GM18861 (cell line): ENCODE results near the gene CEP170B.
"Not testable (repeated sequence)": the region's sequence is repeated elsewhere in the genome, so short reads cannot be mapped to it uniquely, and the experiment has no call there.

Experiments
- ATAC-seq: cut with Tn5 transposase; IDR thresholded peaks from one replicate; pipeline ENCODE4 v1.9.1; 2021; ENCODE audit not compliant: unreplicated experiment

CEP170B gene

DNA sequence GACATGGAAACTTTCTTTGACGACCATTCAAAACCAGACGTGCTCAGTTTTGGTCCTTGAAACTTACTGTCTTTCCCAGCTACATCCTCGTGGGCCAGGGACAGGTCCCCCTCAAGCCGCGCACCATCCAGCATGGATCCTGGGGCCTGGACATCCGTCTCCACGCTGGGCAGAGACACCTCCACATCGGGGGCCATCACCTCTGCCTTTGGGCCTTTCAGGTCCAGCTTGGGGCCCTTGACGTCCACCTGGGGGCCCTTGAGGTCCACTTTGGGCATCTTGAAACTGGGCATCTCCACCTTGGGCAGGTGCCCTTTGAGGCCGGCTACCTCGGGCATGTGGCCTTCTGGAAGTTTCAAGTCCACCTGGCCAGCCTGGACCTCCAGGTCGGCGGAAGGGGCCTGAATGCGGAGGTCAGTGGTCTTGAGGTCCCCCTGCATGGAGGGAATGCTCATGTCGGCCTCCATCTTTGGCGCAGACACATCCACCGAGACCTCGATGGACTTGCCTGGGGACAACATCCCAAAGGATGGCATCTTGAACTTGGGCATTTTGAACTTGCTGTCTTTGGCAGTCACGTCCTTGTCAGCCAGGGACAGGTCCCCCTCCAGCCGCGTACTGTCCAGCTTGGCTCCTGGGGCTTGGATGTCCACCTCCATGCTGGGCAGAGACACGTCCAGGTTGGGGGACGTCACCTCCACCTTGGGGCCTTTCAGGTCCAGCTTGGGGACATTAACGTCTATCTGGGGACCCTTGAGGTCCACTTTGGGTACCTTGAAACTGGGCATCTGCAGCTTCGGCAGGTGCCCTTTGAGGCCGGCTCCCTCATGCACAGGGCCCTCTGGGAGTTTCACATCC is 76.7 kb downstream of the CEP170B start:
- no peak for ATAC-seq

DNA sequence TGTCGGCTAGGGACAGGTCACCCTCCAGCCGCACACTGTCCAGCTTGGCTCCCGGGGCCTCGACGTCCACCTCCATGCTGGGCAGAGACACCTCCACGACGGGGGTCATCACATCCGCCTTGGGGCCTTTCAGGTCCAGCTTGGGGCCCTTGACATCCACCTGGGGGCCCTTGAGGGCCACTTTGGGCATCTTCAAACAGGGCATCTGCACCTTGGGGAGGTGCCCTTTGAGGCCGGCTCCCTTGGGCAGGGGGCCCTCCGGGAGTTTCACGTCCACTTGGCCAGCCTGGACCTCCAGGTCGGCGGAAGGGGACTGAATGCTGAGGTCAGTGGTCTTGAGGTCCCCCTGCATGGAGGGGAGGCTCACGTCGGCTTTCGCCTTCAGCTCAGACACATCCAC is 77.5 kb downstream of the CEP170B start:
- ATAC-seq = no peak

DNA sequence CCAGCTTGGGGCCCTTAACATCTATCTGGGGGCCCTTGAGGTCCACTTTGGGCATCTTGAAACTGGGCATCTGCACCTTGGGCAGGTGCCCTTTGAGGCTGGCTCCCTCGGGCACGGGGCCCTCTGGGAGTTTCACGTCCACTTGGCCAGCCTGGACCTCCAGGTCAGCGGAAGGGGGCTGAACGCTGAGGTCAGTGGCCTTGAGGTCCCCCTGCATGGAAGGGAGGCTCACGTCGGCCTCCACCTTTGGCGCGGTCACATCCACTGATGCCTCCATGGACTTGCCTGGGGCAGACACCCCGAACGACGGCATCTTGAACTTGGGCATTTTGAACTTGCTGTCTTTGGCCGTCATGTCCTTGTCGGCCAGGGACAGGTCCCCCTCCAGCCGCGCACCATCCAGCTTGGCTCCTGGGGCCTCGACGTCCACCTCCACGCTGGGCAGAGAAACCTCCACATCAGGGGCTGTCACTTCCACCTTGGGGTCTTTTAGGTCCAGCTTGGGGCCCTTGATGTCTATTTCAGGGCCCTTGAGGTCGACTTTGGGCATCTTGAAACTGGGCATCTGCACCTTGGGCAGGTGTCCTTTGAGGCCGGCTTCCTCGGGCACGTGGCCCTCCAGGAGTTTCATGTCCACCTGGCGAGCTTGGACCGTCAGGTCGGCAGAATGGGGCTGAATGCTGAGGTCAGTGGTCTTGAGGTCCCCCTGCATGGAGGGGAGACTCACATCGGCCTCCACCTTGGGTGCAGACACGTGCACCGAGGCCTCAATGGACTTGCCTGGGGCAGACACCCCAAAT is 78.3 kb downstream of the CEP170B start:
- ATAC-seq = not testable (repeated sequence)

DNA sequence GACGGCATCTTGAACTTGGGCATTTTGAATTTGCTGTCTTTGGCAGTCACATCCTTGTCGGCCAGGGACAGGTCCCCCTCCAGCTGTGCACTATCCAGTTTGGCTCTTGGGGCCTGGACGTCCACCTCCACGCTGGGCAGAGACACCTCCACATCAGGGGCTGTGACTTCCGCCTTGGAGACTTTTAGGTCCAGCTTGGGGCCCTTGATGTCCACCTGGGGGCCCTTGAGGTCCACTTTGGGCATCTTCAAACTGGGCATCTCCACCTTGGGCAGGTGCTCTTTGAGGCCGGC is 78.9 kb downstream of the CEP170B start:
- not testable (repeated sequence) for ATAC-seq

DNA sequence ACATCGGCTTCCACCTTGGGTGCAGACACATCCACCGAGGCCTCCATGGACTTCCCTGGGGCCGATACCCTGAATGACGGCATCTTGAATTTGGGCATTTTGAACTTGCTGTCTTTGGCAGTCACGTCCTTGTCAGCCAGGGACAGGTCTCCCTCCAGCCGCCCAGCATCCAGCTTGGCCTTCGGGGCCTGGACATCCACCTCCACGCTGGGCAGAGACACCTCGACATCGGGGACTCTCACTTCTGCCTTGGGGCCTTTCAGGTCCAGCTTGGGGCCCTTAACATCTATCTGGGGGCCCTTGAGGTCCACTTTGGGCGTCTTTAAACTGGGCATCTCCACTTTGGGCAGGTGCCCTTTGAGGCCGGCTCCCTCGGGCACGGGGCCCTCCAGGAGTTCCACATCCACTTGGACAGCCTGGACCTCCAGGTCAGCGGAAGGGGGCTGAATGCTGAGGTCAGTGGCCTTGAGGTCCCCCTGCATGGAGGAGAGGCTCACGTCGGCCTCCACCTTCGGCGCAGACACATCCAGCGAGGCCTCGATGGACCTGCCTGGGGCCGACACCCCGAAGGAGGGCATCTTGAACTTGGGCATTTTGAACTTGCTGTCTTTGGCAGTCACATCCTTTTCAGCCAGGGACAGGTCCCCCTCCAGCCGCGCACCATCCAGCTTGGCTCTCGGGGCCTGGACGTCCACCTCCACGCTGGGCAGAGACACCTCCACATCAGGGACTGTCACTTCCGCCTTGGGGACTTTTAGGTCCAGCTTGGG is 79.6 kb downstream of the CEP170B start:
- not testable (repeated sequence) for ATAC-seq

DNA sequence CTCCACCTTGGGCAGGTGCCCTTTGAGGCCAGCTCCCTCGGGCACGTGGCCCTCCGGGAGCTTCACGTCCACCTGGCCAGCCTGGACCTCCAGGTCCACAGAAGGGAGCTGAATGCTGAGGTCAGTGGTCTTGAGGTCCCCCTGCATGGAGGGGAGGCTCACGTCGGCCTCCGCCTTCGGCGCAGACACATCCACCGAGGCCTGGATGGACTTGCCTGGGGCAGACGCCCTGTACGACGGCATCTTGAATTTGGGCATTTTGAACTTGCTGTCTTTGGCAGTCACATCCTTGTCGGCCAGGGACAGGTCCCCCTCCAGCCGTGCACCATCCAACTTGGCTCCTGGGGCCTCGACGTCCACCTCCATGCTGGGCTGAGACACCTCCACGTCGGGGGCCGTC is 80.2 kb downstream of the CEP170B start:
- ATAC-seq = not testable (repeated sequence)
